NCI-H1105 (cell line): ENCODE results near the gene SPRR1A.

Experiments
- DNase-seq: peaks from one replicate; lab custom pipeline; 2025; lab: John Stamatoyannopoulos, UW

SPRR1A gene

GRCh38 chr1:153030895-153031294, 47.0 kb downstream of the SPRR1A start, which contains the start of gene SPRR1B:
SPRR1B (plus strand) TSS chr1:153031203; CDS start chr1:153032346, 1,143 bp downstream.
- DNase-seq: no peak

GRCh38 chr1:153032073-153032472, 48.2 kb downstream of the SPRR1A start:
- no peak for DNase-seq

GRCh38 chr1:153032677-153033308, 48.9 kb downstream of the SPRR1A start:
- no peak for DNase-seq

GRCh38 chr1:153035211-153035610, 51.3 kb downstream of the SPRR1A start:
- no peak for DNase-seq
